HG03108 (cell line): ENCODE data around the gene RENBP.

Experiments
- ATAC-seq: cut with Tn5 transposase; IDR thresholded peaks from one replicate; pipeline ENCODE4 v1.9.1; 2021; ENCODE audit warnings: moderate library complexity; ENCODE audit not compliant: unreplicated experiment

RENBP gene

GRCh38 chrX:153954558-153955227 is 10.2 kb upstream of the RENBP start:
- no peak for ATAC-seq

GRCh38 chrX:153953892-153954557 is 9.6 kb upstream of the RENBP start:
- no peak for ATAC-seq

GRCh38 chrX:153953342-153953830 is 8.9 kb upstream of the RENBP start:
- ATAC-seq = peak; percentile 51

GRCh38 chrX:153952373-153953026 is 8.1 kb upstream of the RENBP start:
- ATAC-seq = no peak

- no peak for ATAC-seq
Measured at GRCh38 chrX:153951683-153952372, 7.4 kb upstream of the RENBP start.

GRCh38 chrX:153950127-153950526 is 5.7 kb upstream of the RENBP start:
- ATAC-seq = no peak

GRCh38 chrX:153948847-153949805 is 4.7 kb upstream of the RENBP start:
- ATAC-seq = no peak

- no peak for ATAC-seq
Measured at GRCh38 chrX:153948002-153948466, 3.6 kb upstream of the RENBP start.

- ATAC-seq = peak; percentile 53
Measured at GRCh38 chrX:153947009-153947769, 2.7 kb upstream of the RENBP start.

- ATAC-seq = no peak
Measured at GRCh38 chrX:153945956-153946943, 1.8 kb upstream of the RENBP start.

GRCh38 chrX:153944800-153945150 is 332 bp upstream of the RENBP start:
- ATAC-seq = no peak

- no peak for ATAC-seq
Measured at GRCh38 chrX:153941336-153942252, 2.8 kb downstream of the RENBP start.

- ATAC-seq = no peak
Measured at GRCh38 chrX:153939573-153939972, 4.9 kb downstream of the RENBP start.

- no peak for ATAC-seq
Measured at GRCh38 chrX:153938226-153938786, 6.1 kb downstream of the RENBP start.

- no peak for ATAC-seq
Measured at GRCh38 chrX:153937056-153937455, 7.4 kb downstream of the RENBP start.

GRCh38 chrX:153935326-153935851 is 9.1 kb downstream of the RENBP start:
- ATAC-seq = no peak
